ENCODE data around the gene TTLL10.

TTLL10 gene

GRCh38 chr1:1157914-1158710 is 15.6 kb upstream of the TTLL10 start:
- DNase-seq (ENCODE audit: low read depth, low spot score): no peak

- no peak for DNase-seq (ENCODE audit: low read depth, low spot score)
These were observed 13.3 kb upstream of the TTLL10 start for GRCh38 chr1:1160281-1160930.

- DNase-seq (ENCODE audit: low read depth, low spot score): no peak
These were observed 12.5 kb upstream of the TTLL10 start for GRCh38 chr1:1161078-1161682.

GRCh38 chr1:1161683-1162079 is 12.0 kb upstream of the TTLL10 start:
- no peak for DNase-seq (ENCODE audit: low read depth, low spot score)

GRCh38 chr1:1162597-1163537 is 10.8 kb upstream of the TTLL10 start:
- DNase-seq (ENCODE audit: low read depth, low spot score): no peak

GRCh38 chr1:1163538-1164070 is 10.1 kb upstream of the TTLL10 start:
- DNase-seq (ENCODE audit: low read depth, low spot score): no peak

GRCh38 chr1:1164361-1164700 is 9.3 kb upstream of the TTLL10 start:
- DNase-seq (ENCODE audit: low read depth, low spot score): no peak

GRCh38 chr1:1164701-1165451 is 8.8 kb upstream of the TTLL10 start:
- no peak for DNase-seq (ENCODE audit: low read depth, low spot score)

GRCh38 chr1:1165485-1165884 is 8.2 kb upstream of the TTLL10 start:
- no peak for DNase-seq (ENCODE audit: low read depth, low spot score)

- no peak for DNase-seq (ENCODE audit: low read depth, low spot score)
These were observed 7.7 kb upstream of the TTLL10 start for GRCh38 chr1:1165900-1166421.

GRCh38 chr1:1166642-1167397 is 6.9 kb upstream of the TTLL10 start:
- no peak for DNase-seq (ENCODE audit: low read depth, low spot score)

GRCh38 chr1:1167398-1167821 is 6.3 kb upstream of the TTLL10 start:
- DNase-seq (ENCODE audit: low read depth, low spot score): no peak

- no peak for DNase-seq (ENCODE audit: low read depth, low spot score)
These were observed 5.7 kb upstream of the TTLL10 start for GRCh38 chr1:1167841-1168450.

GRCh38 chr1:1168451-1169411 is 4.9 kb upstream of the TTLL10 start:
- no peak for DNase-seq (ENCODE audit: low read depth, low spot score)

- DNase-seq (ENCODE audit: low read depth, low spot score): no peak
These were observed 4.1 kb upstream of the TTLL10 start for GRCh38 chr1:1169429-1170214.

GRCh38 chr1:1170215-1171091 is 3.2 kb upstream of the TTLL10 start:
- no peak for DNase-seq (ENCODE audit: low read depth, low spot score)

Measured in activated CD4-positive, CD25-positive, alpha-beta regulatory T cell treated with anti-CD3 and anti-CD28 coated beads, Interleukin-2, amount 50 U/mL, for 16 hours (primary cell).